OCI-LY7 (cell line): Measurements from ENCODE around the gene ACSS1.

Source experiments
- CTCF ChIP-seq: fragments of 200-600 bp; sonication (generic); conservative IDR thresholded peaks from 2 replicates; pipeline ENCODE4 v1.5.1; 2014; ENCODE audit warnings: mild to moderate bottlenecking, antibody characterized with exemption, low read length, moderate library complexity, mixed read lengths
- EZH2phosphoT487 ChIP-seq: fragments of 200-600 bp; sonication (generic); IDR thresholded peaks from 2 replicates; pipeline ENCODE4 v1.6.1; 2018; ENCODE audit warnings: low read depth, borderline replicate concordance, mild to moderate bottlenecking, mixed run types, antibody characterized with exemption, low read length, moderate library complexity, mixed read lengths

GRCh38 chr20:25070821-25071473 is 13.0 kb upstream of the ACSS1 start:
- TF ChIP-seq CTCF (no peak), EZH2phosphoT487 (no peak)
